ENCODE results near the gene BTG1.

Gene BTG1

DNA sequence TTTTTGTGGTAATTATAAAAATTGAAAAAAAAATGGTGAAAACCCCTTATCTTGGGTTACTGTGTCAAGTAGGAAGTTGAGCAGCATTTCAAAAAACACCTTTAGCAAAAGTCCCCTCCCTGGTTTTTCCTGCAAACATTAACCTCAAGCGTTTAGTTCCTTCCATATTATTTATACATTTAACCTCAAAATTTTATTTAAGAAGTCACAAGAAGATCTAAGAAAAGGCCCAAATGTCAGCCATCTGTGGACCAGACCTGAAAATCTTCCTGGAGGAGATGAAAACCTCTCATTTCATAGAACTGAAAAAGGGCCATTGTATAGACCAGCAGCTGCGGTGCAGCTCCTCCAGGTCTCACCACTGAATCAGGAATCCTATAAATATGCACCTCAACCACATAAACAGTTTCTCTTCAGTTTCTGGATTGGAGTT lies 40.4 kb upstream of the BTG1 start:
- Histone ChIP-seq H3K36me3 (ENCODE audit: control insufficient read depth in 4 of 4, insufficient read depth in 4 of 4, low read length in 3 of 4) (no peaks in the 10 kb centered on the region), H3K4me3 (ENCODE audit: control insufficient read depth in 1 of 7, extremely low read depth in 1 of 7, insufficient read depth in 4 of 7, low read depth in 2 of 7, low read length in 6 of 7) (no peak overlapping the region), H3K9me3 (ENCODE audit: control extremely low read depth in 1 of 5, control insufficient read depth in 4 of 5, insufficient read depth in 2 of 5, low read depth in 1 of 5, low read length in 4 of 5) (peaks cover 0 to 4% (median 0%) of the 10 kb centered on the region in 5 experiments), H3K4me1 (ENCODE audit: control extremely low read depth in 1 of 4, control insufficient read depth in 4 of 4, insufficient read depth in 4 of 4, low read length in 3 of 4) (peaks cover 8 to 24% (median 15%) of the 10 kb centered on the region in 4 experiments), H3K27ac (ENCODE audit: insufficient read depth in 1 of 2, low read depth in 1 of 2, low read length in 2 of 2, poor library complexity in 1 of 2, severe bottlenecking in 2 of 2) (peak overlapping the region in 1 of 2 experiments; percentile 15), H3K27me3 (replicated peaks in 2 of 5; ENCODE audit: control insufficient read depth in 4 of 5, insufficient read depth in 5 of 5, low read length in 4 of 5) (no peaks in the 10 kb centered on the region)
- 0% methylated on average over 1 of the region's 2 CpGs for whole genome bisulfite sequencing (ENCODE audit: insufficient coverage)
- POLR2A ChIA-PET = interaction anchor here (1.0 kb wide), 1 partner anchor 41 kb away, joined by 3 read pairs; no protein-coding TSS in a partner anchor
- peak in 2 of 3 donors; percentile 51 to 58 for DNase-seq
- CTCF ChIA-PET = no interaction called here

DNA sequence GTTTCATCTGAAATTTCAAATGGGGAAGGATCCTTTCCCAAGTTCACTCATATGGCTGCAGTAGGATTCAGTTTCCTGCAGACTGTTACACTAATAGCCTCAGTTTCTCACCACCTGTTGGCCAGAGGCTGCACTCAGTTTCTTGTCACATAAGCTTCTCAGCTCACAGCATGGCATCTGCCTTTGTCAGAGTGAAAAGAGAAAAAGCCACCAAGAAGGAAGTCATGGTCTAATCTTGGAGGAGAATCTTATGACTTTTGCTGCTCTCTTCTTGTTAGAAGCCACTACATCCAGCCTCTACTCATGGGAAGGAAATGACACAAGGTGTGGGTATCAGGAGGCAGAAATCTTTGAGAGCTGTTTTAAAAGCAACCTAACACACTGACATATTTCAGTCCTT lies 39.4 kb upstream of the BTG1 start:
- no peak overlapping the region for H3K27ac ChIP-seq (ENCODE audit: insufficient read depth in 1 of 2, low read depth in 1 of 2, low read length in 2 of 2, poor library complexity in 1 of 2, severe bottlenecking in 2 of 2)
- no peak overlapping the region for H3K4me3 ChIP-seq (ENCODE audit: control insufficient read depth in 1 of 7, extremely low read depth in 1 of 7, insufficient read depth in 4 of 7, low read depth in 2 of 7, low read length in 6 of 7)
- DNase-seq = peak; percentile 31 to 87 (median 78)
- H3K9me3 ChIP-seq (ENCODE audit: control extremely low read depth in 1 of 5, control insufficient read depth in 4 of 5, insufficient read depth in 2 of 5, low read depth in 1 of 5, low read length in 4 of 5) = peaks cover 0 to 4% (median 0%) of the 10 kb centered on the region in 5 experiments
- no peaks in the 10 kb centered on the region for H3K36me3 ChIP-seq (ENCODE audit: control insufficient read depth in 4 of 4, insufficient read depth in 4 of 4, low read length in 3 of 4)
- H3K27me3 ChIP-seq (replicated peaks in 2 of 5; ENCODE audit: control insufficient read depth in 4 of 5, insufficient read depth in 5 of 5, low read length in 4 of 5) = no peaks in the 10 kb centered on the region
- CTCF ChIA-PET = interaction anchor here (1.0 kb wide), 2 partner anchors 36 to 178 kb away, joined by 3 read pairs; no protein-coding TSS in a partner anchor
- POLR2A ChIA-PET = interaction anchor here (0.9 kb wide), 1 partner anchor 43 kb away, joined by 3 read pairs; no protein-coding TSS in a partner anchor
- H3K4me1 ChIP-seq (ENCODE audit: control extremely low read depth in 1 of 4, control insufficient read depth in 4 of 4, insufficient read depth in 4 of 4, low read length in 3 of 4) = peaks cover 8 to 24% (median 15%) of the 10 kb centered on the region in 4 experiments

DNA sequence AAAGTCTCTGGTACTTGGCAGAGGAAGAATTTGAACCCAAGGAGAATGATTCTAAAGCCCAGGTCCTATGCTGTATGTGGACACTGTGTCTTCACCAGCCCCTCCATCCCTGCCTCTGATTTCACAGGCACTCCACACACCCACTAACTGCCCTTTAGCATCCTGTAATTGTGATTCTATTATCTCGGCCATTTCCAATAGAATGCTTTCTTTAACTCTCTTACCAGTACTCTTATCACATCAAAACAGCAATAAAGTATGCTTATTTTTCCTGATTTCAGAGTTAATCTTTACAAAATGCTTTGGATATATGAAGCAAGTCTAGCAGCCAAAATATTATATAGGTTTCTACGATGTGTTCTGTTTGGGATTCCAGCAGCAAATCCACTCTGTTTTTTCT lies 37.9 kb upstream of the BTG1 start:
- no peak overlapping the region for H3K4me3 ChIP-seq (ENCODE audit: control insufficient read depth in 1 of 7, extremely low read depth in 1 of 7, insufficient read depth in 4 of 7, low read depth in 2 of 7, low read length in 6 of 7)
- WGBS (ENCODE audit: insufficient coverage) = 86% methylated on average over 2 of the region's 2 CpGs
- H3K9me3 ChIP-seq (ENCODE audit: control extremely low read depth in 1 of 5, control insufficient read depth in 4 of 5, insufficient read depth in 2 of 5, low read depth in 1 of 5, low read length in 4 of 5) = peaks cover 0 to 4% (median 0%) of the 10 kb centered on the region in 5 experiments
- ChIA-PET POLR2A (no interaction called here), CTCF (no interaction called here)
- H3K27me3 ChIP-seq (replicated peaks in 2 of 5; ENCODE audit: control insufficient read depth in 4 of 5, insufficient read depth in 5 of 5, low read length in 4 of 5) = no peaks in the 10 kb centered on the region
- no peaks in the 10 kb centered on the region for H3K36me3 ChIP-seq (ENCODE audit: control insufficient read depth in 4 of 4, insufficient read depth in 4 of 4, low read length in 3 of 4)
- no peak overlapping the region for H3K27ac ChIP-seq (ENCODE audit: insufficient read depth in 1 of 2, low read depth in 1 of 2, low read length in 2 of 2, poor library complexity in 1 of 2, severe bottlenecking in 2 of 2)
- no peak for DNase-seq
- H3K4me1 ChIP-seq (ENCODE audit: control extremely low read depth in 1 of 4, control insufficient read depth in 4 of 4, insufficient read depth in 4 of 4, low read length in 3 of 4) = peaks cover 8 to 24% (median 15%) of the 10 kb centered on the region in 4 experiments

DNA sequence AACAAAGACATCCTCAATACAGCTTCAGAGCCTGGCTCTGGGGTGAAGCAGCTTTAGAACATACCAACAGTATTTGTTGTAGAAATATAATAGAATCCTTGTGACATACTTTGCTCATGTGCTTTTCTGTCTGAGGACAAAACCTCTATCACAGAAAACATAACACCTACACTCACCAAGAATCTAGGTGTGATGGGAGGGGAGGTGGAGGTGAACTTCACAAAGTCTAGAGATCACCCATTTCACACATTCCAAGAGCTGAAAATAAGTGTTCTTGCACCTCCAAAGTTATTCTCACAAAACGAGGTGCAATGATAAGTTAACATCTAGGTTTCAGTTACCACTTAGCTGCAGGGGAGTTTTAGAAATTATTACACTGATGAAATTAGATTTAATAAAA lies 32.7 kb upstream of the BTG1 start:
- Histone ChIP-seq H3K4me1 (ENCODE audit: control extremely low read depth in 1 of 4, control insufficient read depth in 4 of 4, insufficient read depth in 4 of 4, low read length in 3 of 4) (no peaks in the 10 kb centered on the region), H3K27ac (ENCODE audit: insufficient read depth in 1 of 2, low read depth in 1 of 2, low read length in 2 of 2, poor library complexity in 1 of 2, severe bottlenecking in 2 of 2) (no peak overlapping the region), H3K9me3 (ENCODE audit: control extremely low read depth in 1 of 5, control insufficient read depth in 4 of 5, insufficient read depth in 2 of 5, low read depth in 1 of 5, low read length in 4 of 5) (peaks cover 0 to 4% (median 0%) of the 10 kb centered on the region in 5 experiments), H3K4me3 (ENCODE audit: control insufficient read depth in 1 of 7, extremely low read depth in 1 of 7, insufficient read depth in 4 of 7, low read depth in 2 of 7, low read length in 6 of 7) (no peak overlapping the region), H3K36me3 (ENCODE audit: control insufficient read depth in 4 of 4, insufficient read depth in 4 of 4, low read length in 3 of 4) (no peaks in the 10 kb centered on the region), H3K27me3 (replicated peaks in 2 of 5; ENCODE audit: control insufficient read depth in 4 of 5, insufficient read depth in 5 of 5, low read length in 4 of 5) (no peaks in the 10 kb centered on the region)
- DNase-seq = no peak
- POLR2A ChIA-PET = no interaction called here
- WGBS (ENCODE audit: insufficient coverage) = no CpG with 5 or more reads among the region's 1 CpG
- CTCF ChIA-PET = no interaction called here

DNA sequence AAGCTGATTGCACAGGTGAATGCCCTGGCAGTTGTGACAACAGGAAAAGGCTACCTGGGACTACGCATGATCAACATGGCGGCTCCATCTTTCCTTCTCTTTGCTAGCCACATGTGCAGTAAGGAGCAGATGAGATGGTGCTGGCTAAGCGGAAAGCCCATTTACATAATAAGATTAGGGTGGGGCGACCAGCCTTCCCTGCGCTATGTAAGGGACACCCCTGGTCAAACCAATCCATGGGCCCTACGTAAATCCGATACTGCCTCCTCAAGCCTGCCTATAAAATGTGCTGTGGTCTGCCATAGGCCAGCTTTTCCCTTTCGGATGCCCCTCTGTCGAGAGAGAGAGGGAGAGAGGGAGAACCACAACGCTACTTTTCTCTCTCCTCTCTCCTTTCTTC lies 31.0 kb upstream of the BTG1 start:
- CTCF ChIA-PET = interaction anchor here (1.4 kb wide), 1 partner anchor 12 kb away, joined by 3 read pairs; no protein-coding TSS in a partner anchor
- WGBS (ENCODE audit: insufficient coverage) = 100% methylated on average over 6 of the region's 10 CpGs
- Histone ChIP-seq H3K36me3 (ENCODE audit: control insufficient read depth in 4 of 4, insufficient read depth in 4 of 4, low read length in 3 of 4) (no peaks in the 10 kb centered on the region), H3K9me3 (ENCODE audit: control extremely low read depth in 1 of 5, control insufficient read depth in 4 of 5, insufficient read depth in 2 of 5, low read depth in 1 of 5, low read length in 4 of 5) (no peaks in the 10 kb centered on the region), H3K4me3 (ENCODE audit: control insufficient read depth in 1 of 7, extremely low read depth in 1 of 7, insufficient read depth in 4 of 7, low read depth in 2 of 7, low read length in 6 of 7) (no peak overlapping the region), H3K27me3 (replicated peaks in 2 of 5; ENCODE audit: control insufficient read depth in 4 of 5, insufficient read depth in 5 of 5, low read length in 4 of 5) (no peaks in the 10 kb centered on the region), H3K27ac (ENCODE audit: insufficient read depth in 1 of 2, low read depth in 1 of 2, low read length in 2 of 2, poor library complexity in 1 of 2, severe bottlenecking in 2 of 2) (no peak overlapping the region), H3K4me1 (ENCODE audit: control extremely low read depth in 1 of 4, control insufficient read depth in 4 of 4, insufficient read depth in 4 of 4, low read length in 3 of 4) (peaks cover 0 to 5% (median 3%) of the 10 kb centered on the region in 4 experiments)
- no peak for DNase-seq
- POLR2A ChIA-PET = no interaction called here

DNA sequence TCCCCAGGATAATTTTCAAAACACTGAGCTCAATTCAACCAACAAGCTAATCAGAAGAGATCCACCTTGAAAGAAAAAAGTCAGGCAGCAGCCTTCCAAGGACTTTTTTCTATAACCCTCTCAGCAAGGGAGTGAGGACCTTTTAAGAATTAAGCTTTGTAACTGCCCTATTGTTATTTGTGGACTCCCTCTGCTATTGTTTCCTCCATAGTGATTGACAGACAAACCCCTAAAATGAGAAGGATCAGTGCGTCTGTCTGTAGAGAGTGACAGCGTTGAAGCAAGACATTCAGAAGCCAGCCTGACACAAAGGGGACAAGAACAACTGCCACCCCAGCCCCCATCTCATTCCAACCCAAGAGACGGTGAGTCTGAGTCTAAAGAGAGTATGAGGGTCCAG lies 30.3 kb upstream of the BTG1 start:
- Histone ChIP-seq H3K36me3 (ENCODE audit: control insufficient read depth in 4 of 4, insufficient read depth in 4 of 4, low read length in 3 of 4) (no peaks in the 10 kb centered on the region), H3K9me3 (ENCODE audit: control extremely low read depth in 1 of 5, control insufficient read depth in 4 of 5, insufficient read depth in 2 of 5, low read depth in 1 of 5, low read length in 4 of 5) (no peaks in the 10 kb centered on the region), H3K4me1 (ENCODE audit: control extremely low read depth in 1 of 4, control insufficient read depth in 4 of 4, insufficient read depth in 4 of 4, low read length in 3 of 4) (peaks cover 0 to 5% (median 3%) of the 10 kb centered on the region in 4 experiments), H3K27ac (ENCODE audit: insufficient read depth in 1 of 2, low read depth in 1 of 2, low read length in 2 of 2, poor library complexity in 1 of 2, severe bottlenecking in 2 of 2) (no peak overlapping the region), H3K27me3 (replicated peaks in 2 of 5; ENCODE audit: control insufficient read depth in 4 of 5, insufficient read depth in 5 of 5, low read length in 4 of 5) (no peaks in the 10 kb centered on the region), H3K4me3 (ENCODE audit: control insufficient read depth in 1 of 7, extremely low read depth in 1 of 7, insufficient read depth in 4 of 7, low read depth in 2 of 7, low read length in 6 of 7) (no peak overlapping the region)
- POLR2A ChIA-PET = no interaction called here
- no peak for DNase-seq
- CTCF ChIA-PET = interaction anchor here (1.4 kb wide), 1 partner anchor 11 kb away, joined by 3 read pairs; no protein-coding TSS in a partner anchor
- no CpG with 5 or more reads among the region's 3 CpGs for WGBS (ENCODE audit: insufficient coverage)

DNA sequence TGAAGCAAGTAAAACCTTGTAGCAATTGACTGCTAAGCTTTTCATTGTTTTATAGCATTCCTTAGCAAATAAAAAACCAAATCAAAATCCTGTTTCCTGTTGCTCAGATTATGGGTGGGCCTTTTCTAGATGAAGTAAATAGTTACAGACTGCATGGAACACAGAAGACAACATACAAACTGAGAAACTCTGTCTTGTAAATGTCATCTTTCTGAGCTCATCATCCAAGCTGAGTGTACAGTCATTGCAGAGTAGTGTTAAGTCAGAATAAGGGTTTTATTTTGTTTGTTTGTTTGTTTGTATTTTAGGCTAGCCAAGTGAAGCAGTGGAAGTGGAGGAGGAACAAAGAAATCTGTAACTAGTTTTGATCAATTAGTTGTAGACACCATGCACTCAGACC lies 24.4 kb upstream of the BTG1 start:
- peaks cover 0 to 5% (median 3%) of the 10 kb centered on the region in 4 experiments for H3K4me1 ChIP-seq (ENCODE audit: control extremely low read depth in 1 of 4, control insufficient read depth in 4 of 4, insufficient read depth in 4 of 4, low read length in 3 of 4)
- CTCF ChIA-PET = no interaction called here
- H3K9me3 ChIP-seq (ENCODE audit: control extremely low read depth in 1 of 5, control insufficient read depth in 4 of 5, insufficient read depth in 2 of 5, low read depth in 1 of 5, low read length in 4 of 5) = no peaks in the 10 kb centered on the region
- no peaks in the 10 kb centered on the region for H3K36me3 ChIP-seq (ENCODE audit: control insufficient read depth in 4 of 4, insufficient read depth in 4 of 4, low read length in 3 of 4)
- H3K27ac ChIP-seq (ENCODE audit: insufficient read depth in 1 of 2, low read depth in 1 of 2, low read length in 2 of 2, poor library complexity in 1 of 2, severe bottlenecking in 2 of 2) = no peak overlapping the region
- no peak overlapping the region for H3K4me3 ChIP-seq (ENCODE audit: control insufficient read depth in 1 of 7, extremely low read depth in 1 of 7, insufficient read depth in 4 of 7, low read depth in 2 of 7, low read length in 6 of 7)
- DNase-seq = no peak
- POLR2A ChIA-PET = no interaction called here
- no peaks in the 10 kb centered on the region for H3K27me3 ChIP-seq (replicated peaks in 2 of 5; ENCODE audit: control insufficient read depth in 4 of 5, insufficient read depth in 5 of 5, low read length in 4 of 5)
